ENCODE measurements around the gene BEND6.

The BEND6 gene

DNA sequence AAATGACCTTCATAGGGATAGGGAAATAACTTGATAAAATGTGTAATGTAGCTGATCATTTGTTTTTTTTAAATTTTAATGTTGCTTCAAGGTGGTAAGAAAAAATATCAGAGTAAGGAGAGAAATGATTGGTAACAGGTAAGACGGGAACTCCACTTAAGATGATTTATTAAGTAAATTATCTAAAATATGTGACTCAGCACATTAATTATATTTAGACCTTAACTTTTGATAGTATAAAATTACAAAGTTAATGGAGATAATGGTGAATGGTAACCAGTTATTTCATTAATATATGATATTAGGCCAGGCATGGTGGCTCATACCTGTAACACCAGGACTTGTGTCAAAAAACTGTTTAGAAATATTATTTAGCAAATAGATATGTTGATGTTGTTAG lies 10.2 kb downstream of the BEND6 start:
- Histone ChIP-seq H3K27me3 (replicated peaks; ENCODE audit: control insufficient read depth, insufficient read depth, low read length) (no peaks in the 10 kb centered on the region), H3K4me3 (replicated peaks; ENCODE audit: low read depth, low read length) (no peak overlapping the region), H3K36me3 (ENCODE audit: control insufficient read depth, insufficient read depth, low read length) (no peaks in the 10 kb centered on the region)
- DNase-seq (ENCODE audit: extremely low read depth, insufficient read length) = no peak
- TF ChIP-seq, protein P1, sequence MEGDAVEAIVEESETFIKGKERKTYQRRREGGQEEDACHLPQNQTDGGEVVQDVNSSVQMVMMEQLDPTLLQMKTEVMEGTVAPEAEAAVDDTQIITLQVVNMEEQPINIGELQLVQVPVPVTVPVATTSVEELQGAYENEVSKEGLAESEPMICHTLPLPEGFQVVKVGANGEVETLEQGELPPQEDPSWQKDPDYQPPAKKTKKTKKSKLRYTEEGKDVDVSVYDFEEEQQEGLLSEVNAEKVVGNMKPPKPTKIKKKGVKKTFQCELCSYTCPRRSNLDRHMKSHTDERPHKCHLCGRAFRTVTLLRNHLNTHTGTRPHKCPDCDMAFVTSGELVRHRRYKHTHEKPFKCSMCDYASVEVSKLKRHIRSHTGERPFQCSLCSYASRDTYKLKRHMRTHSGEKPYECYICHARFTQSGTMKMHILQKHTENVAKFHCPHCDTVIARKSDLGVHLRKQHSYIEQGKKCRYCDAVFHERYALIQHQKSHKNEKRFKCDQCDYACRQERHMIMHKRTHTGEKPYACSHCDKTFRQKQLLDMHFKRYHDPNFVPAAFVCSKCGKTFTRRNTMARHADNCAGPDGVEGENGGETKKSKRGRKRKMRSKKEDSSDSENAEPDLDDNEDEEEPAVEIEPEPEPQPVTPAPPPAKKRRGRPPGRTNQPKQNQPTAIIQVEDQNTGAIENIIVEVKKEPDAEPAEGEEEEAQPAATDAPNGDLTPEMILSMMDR (IDR thresholded peaks at IDR 0.05; ENCODE audit: insufficient read depth, low read length, poor library complexity, severe bottlenecking) = no peak

DNA sequence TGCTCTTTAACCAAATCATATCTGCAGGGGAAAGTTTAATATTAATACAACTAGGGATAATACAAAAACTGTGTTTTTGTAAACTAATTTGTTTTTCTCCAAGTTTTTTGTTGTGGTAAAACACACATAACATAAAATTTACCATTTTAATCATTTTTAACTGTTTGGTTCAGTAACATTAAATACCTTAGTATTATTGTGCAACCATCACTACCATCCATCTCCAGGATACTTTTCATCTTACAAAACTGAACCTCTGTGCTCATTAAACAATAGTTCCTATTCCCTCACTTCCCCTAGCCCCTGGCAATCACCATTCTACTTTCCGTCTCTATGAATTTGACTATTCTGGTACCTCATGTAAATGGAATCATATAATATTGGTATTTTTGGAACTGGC lies 15.9 kb downstream of the BEND6 start:
- Histone ChIP-seq H3K27me3 (replicated peaks; ENCODE audit: control insufficient read depth, insufficient read depth, low read length) (no peaks in the 10 kb centered on the region), H3K4me3 (replicated peaks; ENCODE audit: low read depth, low read length) (no peak overlapping the region), H3K36me3 (ENCODE audit: control insufficient read depth, insufficient read depth, low read length) (no peaks in the 10 kb centered on the region)
- no peak for DNase-seq (ENCODE audit: extremely low read depth, insufficient read length)
- TF ChIP-seq, protein P1 (IDR thresholded peaks at IDR 0.05; ENCODE audit: insufficient read depth, low read length, poor library complexity, severe bottlenecking) = no peak

DNA sequence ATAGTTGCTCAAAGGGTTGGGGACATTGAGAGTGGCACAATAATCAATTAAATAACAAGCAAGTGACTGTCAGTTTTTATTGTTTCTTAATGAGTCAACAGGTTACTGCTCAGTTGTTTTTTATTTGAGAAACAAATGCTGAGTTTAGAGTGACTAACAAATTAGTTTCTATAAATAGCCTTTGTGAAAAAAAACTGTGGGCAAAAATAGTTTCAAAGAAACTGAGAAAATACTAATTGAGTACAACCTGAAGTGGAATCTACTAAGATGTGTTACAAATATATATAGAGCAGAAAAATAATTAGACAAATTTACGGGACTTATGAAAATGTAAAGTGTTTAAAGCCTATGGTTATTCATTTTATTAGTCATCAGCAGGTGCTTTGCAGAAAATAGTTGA lies 22.3 kb downstream of the BEND6 start:
- TF ChIP-seq, protein P1 (IDR thresholded peaks at IDR 0.05; ENCODE audit: insufficient read depth, low read length, poor library complexity, severe bottlenecking) = no peak
- H3K36me3 ChIP-seq (ENCODE audit: control insufficient read depth, insufficient read depth, low read length) = no peaks in the 10 kb centered on the region
- DNase-seq (ENCODE audit: extremely low read depth, insufficient read length) = peak; percentile 54
- H3K4me3 ChIP-seq (replicated peaks; ENCODE audit: low read depth, low read length) = no peak overlapping the region
- H3K27me3 ChIP-seq (replicated peaks; ENCODE audit: control insufficient read depth, insufficient read depth, low read length) = no peaks in the 10 kb centered on the region

- Histone ChIP-seq H3K36me3 (ENCODE audit: control insufficient read depth, insufficient read depth, low read length) (no peaks in the 10 kb centered on the region), H3K27me3 (replicated peaks; ENCODE audit: control insufficient read depth, insufficient read depth, low read length) (no peaks in the 10 kb centered on the region), H3K4me3 (replicated peaks; ENCODE audit: low read depth, low read length) (no peak overlapping the region)
- TF ChIP-seq, protein P1 (IDR thresholded peaks at IDR 0.05; ENCODE audit: insufficient read depth, low read length, poor library complexity, severe bottlenecking) = no peak
- DNase-seq (ENCODE audit: extremely low read depth, insufficient read length) = no peak
Observed at GRCh38 chr6:56978530-56978929, 23.6 kb downstream of the BEND6 start.

DNA sequence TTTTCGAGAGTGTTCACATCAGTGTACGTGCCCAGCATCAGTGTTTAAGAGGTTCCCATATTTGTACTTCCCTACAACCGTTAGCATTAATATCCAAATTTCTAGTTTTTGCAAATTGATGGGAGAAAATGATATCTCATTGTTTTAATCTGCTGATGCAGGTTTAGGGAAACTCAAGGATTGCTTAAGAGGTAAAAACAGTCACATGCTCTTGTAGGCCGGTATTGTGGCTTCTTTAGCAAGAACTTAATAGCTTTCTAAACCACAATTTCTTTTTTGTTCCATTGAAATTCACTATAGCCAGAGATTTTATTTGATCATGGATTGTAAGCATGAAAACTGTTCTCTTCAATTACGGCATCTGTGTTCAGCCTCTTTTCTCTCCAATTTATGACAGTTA lies 29.5 kb downstream of the BEND6 start:
- no peaks in the 10 kb centered on the region for H3K27me3 ChIP-seq (replicated peaks; ENCODE audit: control insufficient read depth, insufficient read depth, low read length)
- no peak for DNase-seq (ENCODE audit: extremely low read depth, insufficient read length)
- no peaks in the 10 kb centered on the region for H3K36me3 ChIP-seq (ENCODE audit: control insufficient read depth, insufficient read depth, low read length)
- H3K4me3 ChIP-seq (replicated peaks; ENCODE audit: low read depth, low read length) = no peak overlapping the region
- TF ChIP-seq, protein P1 (IDR thresholded peaks at IDR 0.05; ENCODE audit: insufficient read depth, low read length, poor library complexity, severe bottlenecking) = no peak

DNA sequence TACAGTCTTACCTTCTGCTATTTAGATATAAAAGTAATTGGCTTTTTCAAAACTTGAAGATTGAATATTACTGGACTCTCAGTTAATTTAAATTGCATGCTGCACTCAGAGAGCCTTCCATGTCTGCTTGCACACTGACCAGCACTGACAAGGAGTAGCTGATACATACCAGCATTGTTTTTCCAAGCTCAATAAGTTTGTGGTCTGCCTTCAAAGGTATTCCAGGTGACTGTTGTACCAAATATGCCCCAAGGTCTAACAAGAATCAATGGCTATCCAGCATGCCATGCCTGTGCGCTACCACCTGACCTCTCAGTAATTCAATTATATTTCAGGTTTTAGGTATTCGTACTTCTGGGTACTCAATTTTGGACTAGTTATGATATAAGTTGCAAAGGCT lies 30.0 kb downstream of the BEND6 start:
- no peak for DNase-seq (ENCODE audit: extremely low read depth, insufficient read length)
- no peak overlapping the region for H3K4me3 ChIP-seq (replicated peaks; ENCODE audit: low read depth, low read length)
- no peaks in the 10 kb centered on the region for H3K27me3 ChIP-seq (replicated peaks; ENCODE audit: control insufficient read depth, insufficient read depth, low read length)
- no peaks in the 10 kb centered on the region for H3K36me3 ChIP-seq (ENCODE audit: control insufficient read depth, insufficient read depth, low read length)
- TF ChIP-seq, protein P1 (IDR thresholded peaks at IDR 0.05; ENCODE audit: insufficient read depth, low read length, poor library complexity, severe bottlenecking) = no peak

All from GM06990 (cell line).